PFSK-1 (cell line): ENCODE data around the gene EVL.

Source experiments
- FOXP2 ChIP-seq: optimal IDR thresholded peaks from 2 replicates; pipeline ENCODE3; 2011; ENCODE audit warnings: borderline replicate concordance, control low read depth, inconsistent platforms; ENCODE audit not compliant: insufficient read depth; ENCODE audit errors: extremely low read length, extremely low read depth
- POLR2AphosphoS5 ChIP-seq: IDR thresholded peaks from 2 replicates; pipeline ENCODE4 v1.6.1; 2012; ENCODE audit warnings: low read depth, mild to moderate bottlenecking, control low read depth, low read length, moderate library complexity
- SIN3A ChIP-seq: IDR thresholded peaks from 2 replicates; pipeline ENCODE4 v1.6.1; 2012; ENCODE audit warnings: mild to moderate bottlenecking, low read length, moderate library complexity, borderline replicate concordance; ENCODE audit not compliant: insufficient read depth
- TAF1 ChIP-seq: IDR thresholded peaks from 2 replicates; pipeline ENCODE4 v1.6.1; 2012; ENCODE audit warnings: low read length, control low read depth, borderline replicate concordance; ENCODE audit not compliant: insufficient read depth
- TF ChIP-seq, protein P1 (sequence below), 2 experiments: IDR thresholded peaks; 2 replicates each; pipeline versions ENCODE4 v1.6.1 to v1.8.0; 2011 to 2012; ENCODE audit warnings: low read depth in 2 of 2, low read length in 2 of 2, control low read depth in 1 of 2, inconsistent platforms in 1 of 2, mild to moderate bottlenecking in 1 of 2, moderate library complexity in 1 of 2; ENCODE audit not compliant: insufficient read depth in 1 of 2

The EVL gene

DNA sequence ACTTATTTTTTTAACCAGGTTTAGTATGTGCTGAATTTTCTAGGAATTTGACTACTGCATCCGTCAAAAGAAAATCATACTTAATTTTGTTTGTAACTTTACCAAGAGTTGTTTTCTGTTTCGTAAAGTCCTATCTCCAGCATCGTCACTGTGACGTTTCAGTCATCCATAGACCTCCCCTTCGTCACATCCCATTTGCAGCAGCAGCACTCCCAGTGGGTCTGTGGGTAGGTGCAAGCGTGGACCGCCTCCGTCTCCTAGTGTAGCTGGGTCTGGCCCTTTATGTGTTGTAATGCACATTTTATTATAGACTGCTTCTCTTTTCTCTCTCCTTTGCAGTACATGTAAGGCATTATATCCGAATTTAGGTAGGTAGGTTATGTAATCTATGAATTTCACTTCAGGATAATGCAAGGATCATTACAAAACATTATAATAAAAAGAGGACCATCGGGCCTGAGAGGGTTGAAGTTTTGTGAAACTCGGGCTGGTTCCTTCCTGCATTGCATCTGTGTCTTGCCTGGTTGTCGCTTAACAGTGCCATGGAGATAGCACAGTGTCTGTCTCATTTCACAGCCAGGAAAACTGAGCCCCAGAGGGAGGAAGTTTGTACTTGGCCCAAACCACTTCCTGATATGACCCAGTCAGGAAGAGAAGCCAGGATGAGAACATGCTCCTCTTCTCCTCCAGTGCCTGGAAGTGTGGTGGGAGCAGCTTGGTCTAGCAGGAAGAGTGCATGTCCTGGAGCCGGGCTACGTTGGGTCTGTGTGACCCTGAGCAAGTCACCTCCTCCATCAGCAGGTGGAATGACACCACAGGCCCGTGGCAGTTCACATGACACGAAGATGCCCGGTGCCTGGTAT is 41.3 kb downstream of the EVL start:
- TF ChIP-seq TAF1 = no peak
- TF ChIP-seq, protein P1, sequence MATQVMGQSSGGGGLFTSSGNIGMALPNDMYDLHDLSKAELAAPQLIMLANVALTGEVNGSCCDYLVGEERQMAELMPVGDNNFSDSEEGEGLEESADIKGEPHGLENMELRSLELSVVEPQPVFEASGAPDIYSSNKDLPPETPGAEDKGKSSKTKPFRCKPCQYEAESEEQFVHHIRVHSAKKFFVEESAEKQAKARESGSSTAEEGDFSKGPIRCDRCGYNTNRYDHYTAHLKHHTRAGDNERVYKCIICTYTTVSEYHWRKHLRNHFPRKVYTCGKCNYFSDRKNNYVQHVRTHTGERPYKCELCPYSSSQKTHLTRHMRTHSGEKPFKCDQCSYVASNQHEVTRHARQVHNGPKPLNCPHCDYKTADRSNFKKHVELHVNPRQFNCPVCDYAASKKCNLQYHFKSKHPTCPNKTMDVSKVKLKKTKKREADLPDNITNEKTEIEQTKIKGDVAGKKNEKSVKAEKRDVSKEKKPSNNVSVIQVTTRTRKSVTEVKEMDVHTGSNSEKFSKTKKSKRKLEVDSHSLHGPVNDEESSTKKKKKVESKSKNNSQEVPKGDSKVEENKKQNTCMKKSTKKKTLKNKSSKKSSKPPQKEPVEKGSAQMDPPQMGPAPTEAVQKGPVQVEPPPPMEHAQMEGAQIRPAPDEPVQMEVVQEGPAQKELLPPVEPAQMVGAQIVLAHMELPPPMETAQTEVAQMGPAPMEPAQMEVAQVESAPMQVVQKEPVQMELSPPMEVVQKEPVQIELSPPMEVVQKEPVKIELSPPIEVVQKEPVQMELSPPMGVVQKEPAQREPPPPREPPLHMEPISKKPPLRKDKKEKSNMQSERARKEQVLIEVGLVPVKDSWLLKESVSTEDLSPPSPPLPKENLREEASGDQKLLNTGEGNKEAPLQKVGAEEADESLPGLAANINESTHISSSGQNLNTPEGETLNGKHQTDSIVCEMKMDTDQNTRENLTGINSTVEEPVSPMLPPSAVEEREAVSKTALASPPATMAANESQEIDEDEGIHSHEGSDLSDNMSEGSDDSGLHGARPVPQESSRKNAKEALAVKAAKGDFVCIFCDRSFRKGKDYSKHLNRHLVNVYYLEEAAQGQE (IDR thresholded peaks at IDR 0.05; ENCODE audit: insufficient read depth in 1 of 2, low read depth in 2 of 2, low read length in 2 of 2) = no peak
- no peak for TF ChIP-seq FOXP2
- no peak for TF ChIP-seq SIN3A
- TF ChIP-seq POLR2AphosphoS5 = no peak

DNA sequence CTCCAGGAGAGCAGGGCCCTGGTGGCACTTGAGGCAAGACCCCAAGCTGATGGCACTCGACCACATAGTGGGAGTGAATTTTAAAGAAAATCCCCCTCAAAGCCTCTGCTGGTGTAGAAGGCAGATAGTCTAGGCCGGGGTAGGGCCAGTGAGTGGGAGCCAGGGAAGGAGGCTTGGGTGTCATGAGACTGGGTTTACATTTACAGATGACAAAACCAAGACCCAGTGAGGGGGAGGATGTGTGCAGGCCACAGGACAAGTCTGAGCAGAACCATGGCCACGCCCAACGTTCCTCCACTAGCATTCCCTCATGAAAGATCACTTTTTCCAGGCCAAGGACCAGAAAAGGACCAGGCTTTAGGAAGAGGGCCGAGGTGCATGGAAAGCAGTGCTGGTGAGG is 42.0 kb downstream of the EVL start:
- TF ChIP-seq, protein P1 (IDR thresholded peaks at IDR 0.05; ENCODE audit: insufficient read depth in 1 of 2, low read depth in 2 of 2, low read length in 2 of 2) = no peak
- TF ChIP-seq POLR2AphosphoS5 (no peak), FOXP2 (no peak), SIN3A (no peak), TAF1 (no peak)

DNA sequence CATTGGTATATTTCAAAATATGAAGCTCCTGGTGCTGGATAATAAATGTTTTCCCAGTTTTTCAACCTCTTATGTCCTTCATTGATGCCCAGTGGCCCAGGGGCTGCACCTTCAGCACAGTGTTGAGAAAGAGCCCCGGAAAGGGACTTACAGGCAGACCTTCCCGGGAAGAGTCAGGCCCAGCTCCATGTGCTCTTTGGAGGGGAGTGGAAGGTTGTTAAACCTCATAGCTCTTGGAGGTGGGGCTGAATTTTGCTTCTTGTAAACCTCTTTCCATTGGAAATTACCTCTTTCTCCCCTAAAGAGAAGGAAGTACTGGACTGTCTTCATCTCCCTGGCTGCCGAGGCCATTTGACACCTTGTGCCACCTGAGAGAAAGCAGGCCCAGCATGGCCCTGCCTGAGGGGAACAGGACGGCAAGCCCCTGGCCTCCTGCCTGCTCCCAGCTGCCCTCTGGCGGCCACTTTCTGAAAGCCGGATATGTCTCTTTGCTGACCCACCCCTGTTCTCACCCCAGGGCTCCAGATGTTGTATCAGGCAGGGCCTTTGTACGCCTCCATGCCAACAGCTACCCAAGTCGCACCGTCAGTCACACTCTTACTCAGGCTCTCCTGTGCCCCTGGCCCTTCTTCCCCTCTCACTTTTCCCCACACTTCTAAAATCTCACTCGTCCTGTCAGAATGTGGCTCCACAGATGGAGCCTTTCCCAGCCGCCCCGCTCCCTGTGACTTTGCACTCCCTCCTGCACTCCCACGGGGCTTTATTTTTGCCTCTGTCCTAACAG is 43.0 kb downstream of the EVL start:
- TF ChIP-seq SIN3A (no peak), FOXP2 (no peak), TAF1 (no peak), POLR2AphosphoS5 (no peak)
- TF ChIP-seq, protein P1 (IDR thresholded peaks at IDR 0.05; ENCODE audit: insufficient read depth in 1 of 2, low read depth in 2 of 2, low read length in 2 of 2) = no peak

DNA sequence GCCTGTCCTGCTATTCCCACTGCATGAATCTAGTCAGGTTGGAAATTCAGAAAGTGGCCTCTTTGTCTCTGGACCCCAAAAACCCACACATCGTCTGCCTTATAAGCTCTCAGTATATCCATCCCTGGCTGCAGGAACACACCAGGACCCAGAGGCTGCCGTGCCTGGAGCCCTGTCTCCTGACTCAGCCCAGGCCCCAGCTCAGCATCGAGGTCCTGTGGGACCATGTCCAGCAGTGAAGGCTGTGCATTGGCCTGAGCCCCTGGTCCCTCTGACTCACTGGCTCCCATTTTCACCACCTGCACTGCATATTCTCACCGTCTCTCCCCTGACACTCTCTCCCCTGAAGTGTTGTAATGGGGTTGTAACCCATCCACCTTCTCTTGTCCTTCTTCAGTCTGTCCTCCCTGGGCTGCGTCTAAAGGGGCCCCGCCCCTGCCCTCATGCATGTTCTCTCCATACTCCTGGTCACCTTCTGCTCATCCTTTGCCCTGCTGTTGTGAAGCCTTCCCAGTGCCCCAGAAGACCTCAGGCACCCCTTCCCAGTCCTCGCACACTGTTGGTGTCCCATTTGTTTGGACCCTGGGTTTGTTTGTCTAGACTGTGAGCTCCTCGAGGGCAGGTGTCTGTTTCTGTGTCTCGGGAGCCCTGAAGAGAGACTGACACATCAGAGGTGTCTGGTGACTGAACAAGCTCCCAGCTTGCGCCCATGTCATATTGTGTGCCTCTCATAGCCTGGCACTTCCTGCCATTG is 43.8 kb downstream of the EVL start:
- TF ChIP-seq SIN3A (no peak), POLR2AphosphoS5 (no peak), TAF1 (no peak), FOXP2 (no peak)
- TF ChIP-seq, protein P1 (IDR thresholded peaks at IDR 0.05; ENCODE audit: insufficient read depth in 1 of 2, low read depth in 2 of 2, low read length in 2 of 2) = no peak
